ENCODE data around the gene DARS1. TPM values are rescaled to one million over a fixed set of nuclear protein-coding genes. Genes with fewer than 3 reads are reported as not detected.

DARS1 gene
- total RNA-seq, 6 experiments from 2014 or later = 65.6 to 74.3 (median 71.3) TPM

- no peak overlapping the region for H3K27ac Mint-ChIP-seq
Measured at GRCh38 chr2:136001131-136001530, 15.7 kb upstream of the DARS1 start.

GRCh38 chr2:136000502-136000901, 15.1 kb upstream of the DARS1 start:
- Mint-ChIP-seq H3K36me3 (ENCODE audit: low read depth) (no peaks in the 10 kb centered on the region), H3K9me3 (no peaks in the 10 kb centered on the region), H3K4me3 (no peak overlapping the region)

More at GRCh38 chr2:136001131-136001530, 15.7 kb upstream of the DARS1 start:
- Mint-ChIP-seq H3K9me3 (no peaks in the 10 kb centered on the region), H3K27me3 (ENCODE audit: insufficient read depth) (peaks cover 5% of the 10 kb centered on the region; the same call in 1 of the 2 replicates), H3K4me1 (ENCODE audit: low read depth) (peaks cover 15% of the 10 kb centered on the region), H3K4me3 (no peak overlapping the region), H3K36me3 (ENCODE audit: low read depth) (no peaks in the 10 kb centered on the region)
- DNase-seq = no peak
- TF ChIP-seq CTCF (IDR thresholded peaks at IDR 0.05) = no peak

GRCh38 chr2:135999899-136000298, 14.5 kb upstream of the DARS1 start:
- Mint-ChIP-seq H3K27ac (no peak overlapping the region), H3K4me3 (no peak overlapping the region), H3K27me3 (ENCODE audit: insufficient read depth) (peaks cover 5% of the 10 kb centered on the region; the same call in 1 of the 2 replicates), H3K36me3 (ENCODE audit: low read depth) (no peaks in the 10 kb centered on the region), H3K4me1 (ENCODE audit: low read depth) (peaks cover 10% of the 10 kb centered on the region; the same call in 1 of the 2 replicates), H3K9me3 (no peaks in the 10 kb centered on the region)
- DNase-seq = no peak
- no peak for TF ChIP-seq CTCF (IDR thresholded peaks at IDR 0.05)

More at GRCh38 chr2:136000502-136000901, 15.1 kb upstream of the DARS1 start:
- TF ChIP-seq CTCF (IDR thresholded peaks at IDR 0.05) = no peak
- DNase-seq = no peak
- Mint-ChIP-seq H3K27me3 (ENCODE audit: insufficient read depth) (peaks cover 5% of the 10 kb centered on the region; the same call in 1 of the 2 replicates), H3K4me1 (ENCODE audit: low read depth) (peaks cover 10% of the 10 kb centered on the region; the same call in 1 of the 2 replicates), H3K27ac (no peak overlapping the region)

- H3K4me1 Mint-ChIP-seq (ENCODE audit: low read depth) = peaks cover 8% of the 10 kb centered on the region; the same call in 1 of the 2 replicates
- no peaks in the 10 kb centered on the region for H3K36me3 Mint-ChIP-seq (ENCODE audit: low read depth)
- no peak for DNase-seq
- no peak overlapping the region for H3K27ac Mint-ChIP-seq
- peaks cover 3% of the 10 kb centered on the region; the same call in 1 of the 2 replicates for H3K27me3 Mint-ChIP-seq (ENCODE audit: insufficient read depth)
- no peak overlapping the region for H3K4me3 Mint-ChIP-seq
- no peaks in the 10 kb centered on the region for H3K9me3 Mint-ChIP-seq
- TF ChIP-seq CTCF (IDR thresholded peaks at IDR 0.05) = no peak
Measured at GRCh38 chr2:135998879-135999278, 13.5 kb upstream of the DARS1 start.

- Mint-ChIP-seq H3K36me3 (ENCODE audit: low read depth) (no peaks in the 10 kb centered on the region), H3K4me3 (no peak overlapping the region), H3K4me1 (ENCODE audit: low read depth) (peaks cover 5% of the 10 kb centered on the region; the same call in 1 of the 2 replicates), H3K27ac (no peak overlapping the region), H3K27me3 (ENCODE audit: insufficient read depth) (peaks cover 3% of the 10 kb centered on the region; the same call in 1 of the 2 replicates), H3K9me3 (no peaks in the 10 kb centered on the region)
- no peak for DNase-seq
- TF ChIP-seq CTCF (IDR thresholded peaks at IDR 0.05) = no peak
Measured at GRCh38 chr2:135997380-135997779, 12.0 kb upstream of the DARS1 start.
